HL-60 (cell line): ENCODE data around the gene POTEF.
"Not testable (repeated sequence)": the region's sequence is repeated elsewhere in the genome, so short reads cannot be mapped to it uniquely, and the experiment has no call there.

ENCODE experiments used
- GABPA ChIP-seq: IDR thresholded peaks from 2 replicates; pipeline ENCODE4 v1.6.1; 2012; ENCODE audit warnings: low read depth
- POLR2AphosphoS5 ChIP-seq: IDR thresholded peaks from 2 replicates; pipeline ENCODE4 v1.6.1; 2012; ENCODE audit warnings: low read depth
- REST ChIP-seq: IDR thresholded peaks from 2 replicates; pipeline ENCODE4 v1.6.1; 2012; ENCODE audit warnings: low read depth; ENCODE audit not compliant: insufficient replicate concordance
- SPI1 ChIP-seq: IDR thresholded peaks from 2 replicates; pipeline ENCODE4 v1.6.1; 2012; ENCODE audit warnings: low read depth, mild to moderate bottlenecking, borderline replicate concordance
- TF ChIP-seq, protein P1 (sequence below): IDR thresholded peaks from one replicate; pipeline ENCODE4 v1.5.1; 2011; ENCODE audit warnings: low read length, control low read depth, inconsistent platforms; ENCODE audit not compliant: insufficient read depth

GRCh38 chr2:130154423-130154770 lies 25.4 kb upstream of the POTEF start:
- TF ChIP-seq, protein P1, sequence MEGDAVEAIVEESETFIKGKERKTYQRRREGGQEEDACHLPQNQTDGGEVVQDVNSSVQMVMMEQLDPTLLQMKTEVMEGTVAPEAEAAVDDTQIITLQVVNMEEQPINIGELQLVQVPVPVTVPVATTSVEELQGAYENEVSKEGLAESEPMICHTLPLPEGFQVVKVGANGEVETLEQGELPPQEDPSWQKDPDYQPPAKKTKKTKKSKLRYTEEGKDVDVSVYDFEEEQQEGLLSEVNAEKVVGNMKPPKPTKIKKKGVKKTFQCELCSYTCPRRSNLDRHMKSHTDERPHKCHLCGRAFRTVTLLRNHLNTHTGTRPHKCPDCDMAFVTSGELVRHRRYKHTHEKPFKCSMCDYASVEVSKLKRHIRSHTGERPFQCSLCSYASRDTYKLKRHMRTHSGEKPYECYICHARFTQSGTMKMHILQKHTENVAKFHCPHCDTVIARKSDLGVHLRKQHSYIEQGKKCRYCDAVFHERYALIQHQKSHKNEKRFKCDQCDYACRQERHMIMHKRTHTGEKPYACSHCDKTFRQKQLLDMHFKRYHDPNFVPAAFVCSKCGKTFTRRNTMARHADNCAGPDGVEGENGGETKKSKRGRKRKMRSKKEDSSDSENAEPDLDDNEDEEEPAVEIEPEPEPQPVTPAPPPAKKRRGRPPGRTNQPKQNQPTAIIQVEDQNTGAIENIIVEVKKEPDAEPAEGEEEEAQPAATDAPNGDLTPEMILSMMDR: not testable (repeated sequence)
- not testable (repeated sequence) for TF ChIP-seq SPI1, POLR2AphosphoS5, GABPA, REST
